SU-DHL-6 (cell line): ENCODE results near the gene NUTM2D.
"Not testable (repeated sequence)": the region's sequence is repeated elsewhere in the genome, so short reads cannot be mapped to it uniquely, and the experiment has no call there.

Source experiments
- EZH2phosphoT487 ChIP-seq: fragments of 200-600 bp; sonication (generic), shearing (Covaris generic); conservative IDR thresholded peaks from 2 replicates; pipeline ENCODE4 v1.6.1; 2018; ENCODE audit warnings: mild to moderate bottlenecking, antibody characterized with exemption, low read length, moderate library complexity, mixed read lengths
- TF ChIP-seq, protein P1 (sequence below): fragments of 200-600 bp; sonication (generic); IDR thresholded peaks from one replicate; pipeline ENCODE4 v1.5.1; 2017; ENCODE audit warnings: antibody characterized with exemption, mild to moderate bottlenecking, low read length, moderate library complexity; ENCODE audit not compliant: insufficient read depth, poor library complexity, severe bottlenecking

GRCh38 chr10:87391360-87391759 is 33.8 kb downstream of the NUTM2D start:
- TF ChIP-seq, protein P1, sequence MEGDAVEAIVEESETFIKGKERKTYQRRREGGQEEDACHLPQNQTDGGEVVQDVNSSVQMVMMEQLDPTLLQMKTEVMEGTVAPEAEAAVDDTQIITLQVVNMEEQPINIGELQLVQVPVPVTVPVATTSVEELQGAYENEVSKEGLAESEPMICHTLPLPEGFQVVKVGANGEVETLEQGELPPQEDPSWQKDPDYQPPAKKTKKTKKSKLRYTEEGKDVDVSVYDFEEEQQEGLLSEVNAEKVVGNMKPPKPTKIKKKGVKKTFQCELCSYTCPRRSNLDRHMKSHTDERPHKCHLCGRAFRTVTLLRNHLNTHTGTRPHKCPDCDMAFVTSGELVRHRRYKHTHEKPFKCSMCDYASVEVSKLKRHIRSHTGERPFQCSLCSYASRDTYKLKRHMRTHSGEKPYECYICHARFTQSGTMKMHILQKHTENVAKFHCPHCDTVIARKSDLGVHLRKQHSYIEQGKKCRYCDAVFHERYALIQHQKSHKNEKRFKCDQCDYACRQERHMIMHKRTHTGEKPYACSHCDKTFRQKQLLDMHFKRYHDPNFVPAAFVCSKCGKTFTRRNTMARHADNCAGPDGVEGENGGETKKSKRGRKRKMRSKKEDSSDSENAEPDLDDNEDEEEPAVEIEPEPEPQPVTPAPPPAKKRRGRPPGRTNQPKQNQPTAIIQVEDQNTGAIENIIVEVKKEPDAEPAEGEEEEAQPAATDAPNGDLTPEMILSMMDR = not testable (repeated sequence)
- not testable (repeated sequence) for TF ChIP-seq EZH2phosphoT487
